Measurements from ENCODE around the gene PLSCR5.

GRCh38 chr3:146612015-146612414 lies 6.9 kb upstream of the PLSCR5 start:
- TF ChIP-seq CTCF (IDR thresholded peaks at IDR 0.05), result no peak
- no peak for TF ChIP-seq POLR2AphosphoS5 (IDR thresholded peaks at IDR 0.05; ENCODE audit: low read depth, low read length)
- TF ChIP-seq REST (IDR thresholded peaks at IDR 0.05; ENCODE audit: insufficient read depth in 1 of 2, low read depth in 2 of 2, low read length in 1 of 2), result no peak
- TF ChIP-seq TCF7L2 (IDR thresholded peaks at IDR 0.05; ENCODE audit: low read depth, low read length), result no peak
- TF ChIP-seq SIN3A (IDR thresholded peaks at IDR 0.05; ENCODE audit: borderline replicate concordance, insufficient read depth, low read depth, low read length), result no peak

All from Panc1 (cell line).